ELF-1 (cell line): ENCODE results near the gene THOC6.

Experiments used
- DNase-seq: peaks from one replicate; pipeline ENCODE4 v3.0.0-alpha.2; 2016; ENCODE audit warnings: low read depth, low spot score

The THOC6 gene

GRCh38 chr16:2991566-2992261, 32.1 kb upstream of the THOC6 start:
- no peak for DNase-seq

- DNase-seq: no peak
Observed at GRCh38 chr16:2992383-2993081, 31.3 kb upstream of the THOC6 start.

GRCh38 chr16:2996298-2996697, 27.5 kb upstream of the THOC6 start:
- no peak for DNase-seq

GRCh38 chr16:2999929-3000328, 23.9 kb upstream of the THOC6 start:
- DNase-seq: no peak

- no peak for DNase-seq
Observed at GRCh38 chr16:3000540-3000939, 23.3 kb upstream of the THOC6 start.

GRCh38 chr16:3001316-3001715, 22.5 kb upstream of the THOC6 start:
- DNase-seq: no peak

GRCh38 chr16:3003582-3004270, 20.1 kb upstream of the THOC6 start:
- DNase-seq: peak; percentile 100

GRCh38 chr16:3004319-3004718, 19.5 kb upstream of the THOC6 start:
- no peak for DNase-seq

- DNase-seq: peak; percentile 73
Observed at GRCh38 chr16:3004781-3005284, 19.0 kb upstream of the THOC6 start.

- DNase-seq: no peak
Observed at GRCh38 chr16:3007059-3007956, 16.5 kb upstream of the THOC6 start.

GRCh38 chr16:3007957-3008689, 15.7 kb upstream of the THOC6 start:
- peak; percentile 98 for DNase-seq

GRCh38 chr16:3008690-3009037, 15.2 kb upstream of the THOC6 start:
- no peak for DNase-seq

GRCh38 chr16:3009568-3010390, 14.1 kb upstream of the THOC6 start:
- peak; percentile 98 for DNase-seq

- DNase-seq: no peak
Observed at GRCh38 chr16:3010510-3010909, 13.3 kb upstream of the THOC6 start.

- no peak for DNase-seq
Observed at GRCh38 chr16:3012246-3012645, 11.6 kb upstream of the THOC6 start.

- peak; percentile 78 for DNase-seq
Observed at GRCh38 chr16:3012828-3013420, 10.9 kb upstream of the THOC6 start, which contains the start of gene CLDN9. TSS of gene CLDN9 (plus strand) at chr16:3012923. CDS start at chr16:3013363, 440 bp downstream.

- peak; percentile 68 for DNase-seq
Observed at GRCh38 chr16:3013491-3013951, 10.3 kb upstream of the THOC6 start.

- DNase-seq: no peak
Observed at GRCh38 chr16:3013998-3014690, 9.7 kb upstream of the THOC6 start.

GRCh38 chr16:3014971-3015370, 8.9 kb upstream of the THOC6 start:
- no peak for DNase-seq
